NCI-H1930 (cell line): ENCODE results near the gene CLDN1.

Source experiments
- DNase-seq, 2 experiments: peaks; one replicate each; lab custom pipeline; 2025; lab: John Stamatoyannopoulos, UW

CLDN1 gene

GRCh38 chr3:190321789-190322603 is at the start of gene CLDN1:
Gene CLDN1 (minus strand): TSS chr3:190322446. CDS start chr3:190322206, 240 bp downstream.
- DNase-seq, result peak; percentile 76 to 83

GRCh38 chr3:190371152-190371551 is 48.9 kb upstream of the CLDN1 start:
- DNase-seq, result no peak

- DNase-seq, result no peak
These were observed 48.1 kb upstream of the CLDN1 start for GRCh38 chr3:190370369-190370768.

- DNase-seq, result no peak
These were observed 47.5 kb upstream of the CLDN1 start for GRCh38 chr3:190369668-190370295.

GRCh38 chr3:190368881-190369280 is 46.6 kb upstream of the CLDN1 start:
- no peak for DNase-seq

- DNase-seq, result no peak
These were observed 43.9 kb upstream of the CLDN1 start for GRCh38 chr3:190366133-190366532.

- DNase-seq, result no peak
These were observed 40.0 kb upstream of the CLDN1 start for GRCh38 chr3:190362258-190362657.

GRCh38 chr3:190361791-190362190 is 39.5 kb upstream of the CLDN1 start:
- no peak for DNase-seq

- no peak for DNase-seq
These were observed 38.0 kb upstream of the CLDN1 start for GRCh38 chr3:190360228-190360627.

- DNase-seq, result no peak
These were observed 37.6 kb upstream of the CLDN1 start for GRCh38 chr3:190359813-190360212.

GRCh38 chr3:190357468-190357867 is 35.2 kb upstream of the CLDN1 start:
- DNase-seq, result no peak

GRCh38 chr3:190356246-190356645 is 34.0 kb upstream of the CLDN1 start:
- no peak for DNase-seq

GRCh38 chr3:190352861-190353457 is 30.7 kb upstream of the CLDN1 start:
- no peak for DNase-seq

GRCh38 chr3:190346541-190346940 is 24.3 kb upstream of the CLDN1 start:
- DNase-seq, result no peak

- no peak for DNase-seq
These were observed 23.6 kb upstream of the CLDN1 start for GRCh38 chr3:190345878-190346277.

GRCh38 chr3:190345027-190345821 is 23.0 kb upstream of the CLDN1 start:
- DNase-seq, result no peak

- DNase-seq, result no peak
These were observed 17.8 kb upstream of the CLDN1 start for GRCh38 chr3:190340071-190340470.

GRCh38 chr3:190339130-190339529 is 16.9 kb upstream of the CLDN1 start:
- DNase-seq, result no peak

- DNase-seq, result no peak
These were observed 16.5 kb upstream of the CLDN1 start for GRCh38 chr3:190338717-190339116.

GRCh38 chr3:190337301-190337700 is 15.1 kb upstream of the CLDN1 start:
- no peak for DNase-seq

- no peak for DNase-seq
These were observed 14.4 kb upstream of the CLDN1 start for GRCh38 chr3:190336516-190337189.

GRCh38 chr3:190333961-190334360 is 11.7 kb upstream of the CLDN1 start:
- no peak for DNase-seq
